Esophagus squamous epithelium (tissue), 4 donors: Measurements from ENCODE around the gene HAS3.

ENCODE experiments used
- POLR2A ChIP-seq, 4 donors: fragments of 450-650 bp; IDR thresholded peaks; one replicate each; pipeline ENCODE4 v1.6.1; 2017; ENCODE audit warnings: antibody characterized with exemption in 4 of 4, mild to moderate bottlenecking in 4 of 4, moderate library complexity in 3 of 4
- TF ChIP-seq, protein P1 (sequence below), 6 experiments: fragments of 450-650 bp in 4 of 6; fragments of 200-600 bp in 2 of 6; sonication (generic) in 2 of 6; IDR thresholded peaks; one replicate each; pipeline ENCODE4 v1.5.1; 2016 to 2019; ENCODE audit warnings: antibody characterized with exemption in 6 of 6, mild to moderate bottlenecking in 4 of 6, moderate library complexity in 4 of 6

GRCh38 chr16:69130461-69130860, 25.0 kb downstream of the HAS3 start:
- TF ChIP-seq, protein P1, sequence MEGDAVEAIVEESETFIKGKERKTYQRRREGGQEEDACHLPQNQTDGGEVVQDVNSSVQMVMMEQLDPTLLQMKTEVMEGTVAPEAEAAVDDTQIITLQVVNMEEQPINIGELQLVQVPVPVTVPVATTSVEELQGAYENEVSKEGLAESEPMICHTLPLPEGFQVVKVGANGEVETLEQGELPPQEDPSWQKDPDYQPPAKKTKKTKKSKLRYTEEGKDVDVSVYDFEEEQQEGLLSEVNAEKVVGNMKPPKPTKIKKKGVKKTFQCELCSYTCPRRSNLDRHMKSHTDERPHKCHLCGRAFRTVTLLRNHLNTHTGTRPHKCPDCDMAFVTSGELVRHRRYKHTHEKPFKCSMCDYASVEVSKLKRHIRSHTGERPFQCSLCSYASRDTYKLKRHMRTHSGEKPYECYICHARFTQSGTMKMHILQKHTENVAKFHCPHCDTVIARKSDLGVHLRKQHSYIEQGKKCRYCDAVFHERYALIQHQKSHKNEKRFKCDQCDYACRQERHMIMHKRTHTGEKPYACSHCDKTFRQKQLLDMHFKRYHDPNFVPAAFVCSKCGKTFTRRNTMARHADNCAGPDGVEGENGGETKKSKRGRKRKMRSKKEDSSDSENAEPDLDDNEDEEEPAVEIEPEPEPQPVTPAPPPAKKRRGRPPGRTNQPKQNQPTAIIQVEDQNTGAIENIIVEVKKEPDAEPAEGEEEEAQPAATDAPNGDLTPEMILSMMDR (IDR thresholded peaks at IDR 0.05), result no peak
- no peak for TF ChIP-seq POLR2A (IDR thresholded peaks at IDR 0.05)
